ENCODE results near the gene SLC8A3. TPM values are rescaled to one million over a fixed set of nuclear protein-coding genes. Genes with fewer than 3 reads are reported as not detected.

SLC8A3 gene
- total RNA-seq, 1 experiment from 2014 or later = not detected

DNA sequence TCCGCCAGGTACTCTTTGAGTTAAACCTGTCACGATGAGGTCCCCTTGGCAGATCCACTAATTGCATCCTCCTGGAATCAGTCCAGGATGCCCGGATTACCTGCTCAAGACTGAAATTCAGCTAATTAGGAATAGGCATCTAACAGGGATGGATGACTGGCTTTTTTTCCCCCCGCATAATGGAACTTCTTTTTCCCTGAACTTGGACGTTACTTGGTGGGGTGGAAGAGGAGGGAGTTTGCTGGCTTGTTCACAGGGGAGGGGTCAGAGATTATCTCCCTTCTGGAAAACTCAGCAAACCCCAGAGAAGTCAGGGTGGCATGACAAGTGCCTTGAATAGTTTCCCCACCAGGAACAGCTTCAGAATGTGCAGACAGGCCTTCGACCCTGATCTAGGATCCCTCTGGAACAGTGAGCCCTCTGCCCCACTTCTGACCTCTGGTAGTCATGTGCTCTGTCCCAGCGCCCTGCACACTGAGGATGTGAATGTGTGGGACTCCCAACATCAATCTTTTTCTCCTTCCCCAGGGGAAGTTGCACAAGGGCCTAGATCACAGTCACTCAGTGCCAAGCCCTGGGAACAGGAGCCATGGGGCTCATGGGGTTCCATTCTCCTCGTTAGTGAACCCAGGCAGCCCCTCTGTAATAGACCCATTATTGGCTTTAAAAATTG is 167.1 kb downstream of the SLC8A3 start:
- DNase-seq (ENCODE audit: low read depth, low spot score) = no peak
- in situ Hi-C loops (cut with HindIII; ENCODE audit: low pct_unique_long_range_greater_than_20kb, low sequenced_read_pairs) = no loop called here

DNA sequence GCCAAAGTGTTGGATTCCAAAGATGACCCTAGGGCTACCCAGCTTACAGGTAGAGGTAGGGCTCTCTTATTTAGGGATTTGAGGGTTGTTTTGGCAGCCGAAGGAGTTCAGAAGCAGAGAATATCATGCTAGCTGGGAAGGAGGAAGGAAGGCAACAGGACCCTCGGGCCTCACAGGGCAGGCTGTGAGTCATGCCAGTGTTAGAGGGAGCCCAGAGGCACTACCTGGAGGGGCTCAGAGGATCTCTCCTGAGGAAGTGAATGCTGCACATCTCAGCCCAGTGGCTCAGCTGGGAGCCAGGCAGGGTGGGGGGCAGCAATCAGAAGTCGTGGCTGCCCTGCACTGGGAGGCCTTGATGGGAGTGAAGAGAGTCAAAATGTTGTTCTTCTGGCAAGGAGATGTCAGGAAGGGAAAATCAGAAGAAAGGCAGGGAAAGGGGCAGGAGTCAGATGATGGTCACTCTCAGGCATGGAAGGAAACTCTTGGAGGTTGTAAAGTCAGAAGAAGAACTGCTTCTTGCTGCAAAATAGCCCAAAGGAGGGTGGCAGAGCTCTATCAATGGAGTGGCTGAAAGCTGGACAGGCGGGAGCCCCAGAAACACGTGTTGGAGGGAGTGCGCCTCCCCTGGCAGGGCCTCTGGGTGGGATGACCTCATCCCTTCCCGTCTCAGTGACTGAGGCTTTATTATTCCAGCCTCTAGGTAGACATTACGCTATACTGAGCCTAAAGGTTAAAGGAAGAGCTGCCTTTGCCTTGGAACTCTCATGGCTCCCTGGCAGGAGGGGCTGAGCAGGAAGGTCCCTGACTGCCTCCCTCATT is 168.2 kb downstream of the SLC8A3 start:
- peak; percentile 21 for DNase-seq (ENCODE audit: low read depth, low spot score)
- in situ Hi-C loops (cut with HindIII; ENCODE audit: low pct_unique_long_range_greater_than_20kb, low sequenced_read_pairs) = no loop called here

DNA sequence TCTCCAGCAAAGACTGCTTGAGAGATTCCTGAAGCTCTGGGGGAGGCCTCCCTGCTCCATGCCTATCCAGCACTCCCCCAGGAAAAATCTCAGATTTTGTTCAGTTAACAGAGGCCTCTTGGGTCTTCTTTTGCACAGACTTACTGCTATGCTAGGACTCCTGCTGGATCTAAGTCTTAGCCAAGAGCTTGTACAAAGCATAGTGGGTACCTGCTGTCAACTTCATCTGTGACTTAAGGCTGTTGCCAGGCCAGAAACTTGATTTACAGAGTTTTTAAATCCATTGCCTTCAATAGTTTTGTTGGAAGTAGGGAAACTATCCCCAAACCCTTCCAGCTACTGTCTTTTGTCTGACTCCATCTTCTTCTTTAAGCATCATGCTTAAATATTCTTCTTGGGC is 169.1 kb downstream of the SLC8A3 start:
- in situ Hi-C loops (cut with HindIII; ENCODE audit: low pct_unique_long_range_greater_than_20kb, low sequenced_read_pairs) = no loop called here
- DNase-seq (ENCODE audit: low read depth, low spot score) = no peak

DNA sequence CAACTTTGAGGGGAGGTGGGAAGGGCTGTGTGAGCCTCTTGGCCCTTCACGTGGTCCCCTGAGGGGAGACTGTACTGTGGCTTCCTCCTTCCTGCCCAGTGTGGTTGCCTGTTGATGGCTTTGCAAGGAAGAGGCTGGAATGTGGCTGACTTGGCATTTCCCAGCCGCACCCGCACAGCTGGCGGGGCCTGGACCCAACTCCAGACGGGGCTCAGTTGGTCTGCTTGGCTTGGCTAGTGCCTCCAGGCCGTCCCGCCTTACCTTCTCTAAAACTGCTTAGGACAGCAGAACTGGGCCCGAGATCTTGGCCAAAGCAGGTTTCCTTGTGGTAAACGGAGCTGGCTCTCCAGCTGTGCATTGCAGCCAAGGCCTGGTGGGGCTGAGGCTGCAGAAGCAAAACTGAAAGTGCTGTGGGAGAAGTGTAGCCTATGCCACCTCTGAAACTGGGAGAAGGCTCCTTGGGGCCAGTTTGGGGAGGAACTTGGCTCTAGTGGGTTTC is 170.0 kb downstream of the SLC8A3 start:
- in situ Hi-C loops (cut with HindIII; ENCODE audit: low pct_unique_long_range_greater_than_20kb, low sequenced_read_pairs) = no loop called here
- no peak for DNase-seq (ENCODE audit: low read depth, low spot score)

DNA sequence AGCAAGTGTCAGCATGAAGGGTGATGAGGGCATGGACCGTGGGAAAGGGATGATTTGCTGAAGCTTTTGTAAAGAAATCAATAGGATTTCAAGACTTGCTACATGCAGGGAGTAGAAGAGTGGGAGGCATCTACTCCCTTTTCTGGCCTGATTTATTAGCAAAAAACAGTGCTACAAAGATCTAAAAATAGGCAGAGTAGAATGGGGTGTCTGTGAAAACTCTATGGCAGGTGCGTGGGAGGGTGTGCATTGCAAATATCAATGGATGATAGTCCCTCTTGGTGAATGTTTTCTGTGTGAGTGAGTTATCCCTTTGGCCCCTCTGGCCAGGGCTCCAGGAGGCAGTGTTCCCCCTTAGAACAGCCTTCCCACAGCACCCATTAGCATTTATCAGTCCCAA is 170.5 kb downstream of the SLC8A3 start:
- DNase-seq (ENCODE audit: low read depth, low spot score) = no peak
- in situ Hi-C loops (cut with HindIII; ENCODE audit: low pct_unique_long_range_greater_than_20kb, low sequenced_read_pairs) = no loop called here

DNA sequence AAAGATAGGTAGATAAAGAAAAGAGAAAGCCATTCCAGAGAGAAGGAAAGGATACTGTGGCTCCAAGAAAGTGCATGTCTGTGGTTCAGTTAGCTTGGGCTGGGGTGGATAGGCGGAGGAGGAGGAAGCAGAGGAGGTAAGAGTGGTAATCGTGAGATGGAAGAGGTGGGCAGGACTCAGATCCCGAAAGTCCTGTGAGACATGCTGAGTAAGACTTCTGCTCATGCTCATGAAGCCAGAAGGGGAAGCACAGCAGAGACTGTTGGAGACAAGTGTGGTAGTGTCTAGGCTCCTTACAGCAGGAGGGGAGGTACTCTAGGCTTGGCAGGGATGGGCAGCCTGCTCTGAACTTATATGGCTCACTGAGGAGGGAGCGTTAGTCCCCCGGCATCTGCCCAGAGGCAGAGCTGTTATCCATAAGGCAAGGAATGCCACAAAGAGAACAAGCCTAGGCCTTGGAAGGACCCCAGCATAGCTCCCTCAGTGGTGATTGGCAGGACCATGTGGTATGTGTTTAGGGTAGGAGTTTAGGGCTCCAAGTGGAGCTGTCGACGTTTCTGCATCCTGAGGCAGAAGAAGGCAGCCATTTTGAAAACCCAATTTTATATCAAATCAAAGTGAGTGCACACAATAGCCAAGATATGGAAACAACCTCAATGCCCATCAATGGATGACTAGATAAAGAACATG is 174.2 kb downstream of the SLC8A3 start:
- in situ Hi-C loops (cut with HindIII; ENCODE audit: low pct_unique_long_range_greater_than_20kb, low sequenced_read_pairs) = no loop called here

DNA sequence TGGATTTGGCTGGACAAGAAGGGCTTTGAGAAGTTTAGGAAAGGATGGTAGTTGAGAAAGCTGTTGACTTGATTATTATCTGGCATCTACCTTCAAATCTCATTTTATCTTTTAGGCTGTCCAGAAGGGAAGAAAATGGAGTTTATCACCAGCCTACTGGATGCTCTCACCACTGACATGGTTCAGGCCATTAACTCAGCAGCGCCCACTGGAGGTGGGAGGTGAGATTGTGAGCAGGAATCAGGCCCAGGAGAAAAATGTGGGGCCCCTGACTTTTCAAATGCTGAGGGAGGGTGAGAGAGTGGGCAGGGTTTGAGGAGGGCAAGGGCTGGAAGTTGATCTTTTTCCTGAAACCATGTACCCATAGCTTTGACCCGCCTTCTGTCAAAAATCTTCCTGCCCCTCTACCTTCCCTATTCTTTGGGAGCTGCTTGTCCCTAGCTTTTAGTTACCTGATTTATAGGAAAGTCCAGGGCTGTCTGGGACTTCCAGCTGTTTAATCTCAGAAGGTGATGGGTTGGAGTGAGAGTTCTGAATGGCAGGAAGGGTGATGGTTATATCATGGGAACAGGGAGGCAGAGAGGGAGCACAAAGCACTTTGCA is 175.4 kb downstream of the SLC8A3 start:
- peak; percentile 68 for DNase-seq (ENCODE audit: low read depth, low spot score)
- in situ Hi-C loops (cut with HindIII; ENCODE audit: low pct_unique_long_range_greater_than_20kb, low sequenced_read_pairs) = no loop called here

More for the DNA sequence above, 174.2 kb downstream of the SLC8A3 start:
- DNase-seq (ENCODE audit: low read depth, low spot score) = no peak

DNA sequence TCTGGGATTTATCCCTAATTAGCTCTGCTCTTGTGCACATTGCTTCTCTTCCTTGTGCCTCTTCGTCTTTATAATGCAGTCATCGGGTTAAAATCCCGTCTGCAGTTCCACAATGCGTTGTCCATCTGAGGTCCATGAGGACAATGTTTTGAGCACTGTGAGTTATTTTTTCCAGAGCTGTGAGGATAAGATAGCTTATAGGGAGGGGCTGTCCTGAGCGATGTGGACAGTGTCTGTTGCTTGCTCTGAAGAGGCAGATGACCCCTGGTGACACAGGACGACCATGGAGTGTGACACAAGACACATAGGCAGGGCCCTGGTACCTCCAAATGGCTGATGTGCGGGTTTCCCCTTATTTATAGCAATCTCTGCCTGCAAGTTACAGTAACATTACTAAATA is 177.0 kb downstream of the SLC8A3 start:
- in situ Hi-C loops (cut with HindIII; ENCODE audit: low pct_unique_long_range_greater_than_20kb, low sequenced_read_pairs) = no loop called here
- DNase-seq (ENCODE audit: low read depth, low spot score) = no peak

DNA sequence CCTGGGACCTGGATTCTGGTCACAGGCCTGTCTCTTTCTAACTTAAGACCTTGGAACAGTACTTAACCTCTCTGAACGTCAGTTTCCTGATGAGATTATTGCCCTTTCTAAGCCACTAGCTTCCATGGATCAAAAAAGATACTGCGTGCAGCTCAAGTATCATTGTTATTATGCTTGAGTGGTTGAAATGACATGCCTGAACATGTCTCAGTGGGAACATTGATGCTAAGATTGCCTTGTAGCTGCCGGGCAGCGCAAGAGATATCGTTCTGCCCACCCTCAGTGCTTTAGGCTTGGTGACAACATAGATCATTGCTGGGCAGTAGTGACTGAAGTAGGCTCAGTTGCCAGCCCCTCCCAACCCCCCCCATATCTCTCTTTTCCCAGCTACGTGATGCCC is 177.7 kb downstream of the SLC8A3 start:
- DNase-seq (ENCODE audit: low read depth, low spot score) = no peak
- in situ Hi-C loops (cut with HindIII; ENCODE audit: low pct_unique_long_range_greater_than_20kb, low sequenced_read_pairs) = no loop called here

DNA sequence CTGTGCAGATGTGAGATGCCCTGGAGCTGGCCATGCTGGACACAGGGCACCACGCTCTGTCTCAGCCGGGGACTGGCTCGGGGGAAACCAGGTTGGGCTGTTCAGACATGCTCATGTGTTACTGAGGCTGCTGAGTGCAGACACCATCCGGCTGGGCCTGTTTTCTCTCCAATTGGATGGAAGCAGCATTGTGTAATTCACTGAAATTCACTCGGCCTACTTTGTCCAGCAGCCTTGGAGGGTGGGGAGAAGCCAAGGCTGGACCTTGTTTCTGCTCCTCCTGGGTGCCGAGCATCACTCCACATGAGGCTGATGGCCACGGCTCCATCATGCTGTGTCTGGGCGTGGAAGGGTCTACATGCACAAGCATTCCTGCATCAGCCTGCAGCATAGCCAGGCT is 178.8 kb downstream of the SLC8A3 start:
- in situ Hi-C loops (cut with HindIII; ENCODE audit: low pct_unique_long_range_greater_than_20kb, low sequenced_read_pairs) = no loop called here
- DNase-seq (ENCODE audit: low read depth, low spot score) = no peak

DNA sequence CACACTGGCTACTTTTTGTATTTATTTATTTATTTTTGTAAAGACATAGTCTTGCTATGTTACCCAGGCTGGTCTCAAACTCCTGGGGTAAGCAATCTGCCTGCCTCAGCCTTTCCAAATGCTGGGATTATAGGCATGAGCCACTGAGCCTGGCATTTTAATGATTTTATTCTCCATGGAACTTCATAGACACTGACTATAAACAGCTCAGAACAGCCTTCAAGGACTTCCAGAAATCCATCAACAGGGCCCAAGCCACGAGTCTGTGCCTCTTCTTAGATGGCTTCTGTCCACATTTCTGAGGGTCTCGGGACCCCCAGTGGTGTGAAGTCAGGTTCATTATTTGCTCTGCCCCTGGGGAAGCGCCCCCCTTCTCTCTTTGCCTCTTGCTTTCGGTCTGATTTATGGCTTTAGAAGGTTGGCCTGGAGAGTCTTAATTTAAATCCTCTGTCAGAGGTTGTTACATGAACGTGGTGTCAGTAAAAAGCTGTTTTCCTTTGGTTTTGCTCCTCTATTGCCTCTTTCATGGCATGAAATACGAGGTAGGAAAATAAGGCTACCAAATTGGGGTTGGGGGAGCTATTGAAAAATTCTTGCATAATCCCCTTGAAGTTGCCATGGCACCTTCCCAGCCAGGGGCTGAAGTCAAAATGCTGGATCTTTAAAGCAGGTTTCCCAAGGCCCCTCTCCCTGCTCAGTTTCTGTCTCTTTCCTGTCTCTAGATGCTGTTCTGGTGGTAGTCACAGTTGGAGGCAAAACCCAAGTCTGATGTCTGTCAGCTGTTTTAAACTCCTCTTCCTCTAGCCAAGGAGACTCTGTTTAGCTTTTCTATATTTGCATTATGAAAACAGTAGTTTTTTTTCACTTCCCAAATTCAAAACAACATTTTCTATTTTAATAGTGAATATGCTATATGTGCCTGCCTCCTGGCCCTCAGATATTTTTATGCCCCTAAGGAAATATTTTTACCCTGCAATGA is 180.2 kb downstream of the SLC8A3 start:
- in situ Hi-C loops (cut with HindIII; ENCODE audit: low pct_unique_long_range_greater_than_20kb, low sequenced_read_pairs) = no loop called here
- no peak for DNase-seq (ENCODE audit: low read depth, low spot score)

DNA sequence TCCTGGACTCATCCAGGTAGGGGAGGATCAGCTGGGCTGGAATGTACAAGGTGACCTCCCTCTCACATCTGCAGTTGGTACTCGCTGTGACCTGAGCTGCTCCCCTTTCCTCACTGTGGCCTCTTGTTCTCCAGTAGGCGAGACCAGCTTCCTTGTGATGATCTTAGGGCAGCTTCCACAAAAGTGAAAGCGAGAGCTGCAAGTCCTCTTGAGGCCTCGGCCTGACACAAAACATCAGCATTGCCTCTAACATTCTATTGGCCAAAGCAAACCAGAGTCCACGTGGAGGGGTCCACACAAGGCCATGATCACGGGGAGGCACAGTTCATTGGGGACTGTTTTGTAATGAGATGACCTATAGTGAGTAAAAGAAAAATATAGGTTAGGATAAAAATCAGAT is 182.1 kb downstream of the SLC8A3 start:
- in situ Hi-C loops (cut with HindIII; ENCODE audit: low pct_unique_long_range_greater_than_20kb, low sequenced_read_pairs) = no loop called here
- DNase-seq (ENCODE audit: low read depth, low spot score) = no peak

DNA sequence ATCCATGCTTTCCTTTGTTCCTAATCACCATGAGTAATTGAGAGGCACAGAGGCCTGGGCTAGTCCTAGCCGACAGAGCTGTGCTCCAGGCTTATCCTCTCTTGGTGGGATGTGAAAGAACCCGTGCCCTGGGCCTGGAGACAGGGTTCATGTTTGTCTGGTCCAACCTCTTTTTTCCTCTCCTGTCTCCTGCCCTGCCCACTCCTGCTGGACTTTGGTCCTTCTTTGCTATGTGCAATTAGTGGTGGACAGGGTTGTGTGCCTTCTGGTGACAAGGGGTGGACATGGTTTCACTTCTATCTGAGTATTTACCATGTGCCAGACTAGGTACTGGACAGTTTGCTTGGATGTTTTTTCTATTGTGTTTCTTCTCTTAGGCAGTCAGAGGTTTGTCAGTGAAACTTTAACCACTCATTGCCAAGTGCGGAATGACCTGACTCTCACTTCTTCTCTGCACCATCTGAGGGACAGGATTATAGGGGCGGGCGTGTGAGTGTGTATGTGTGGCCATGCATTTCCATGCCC is 183.4 kb downstream of the SLC8A3 start:
- in situ Hi-C loops (cut with HindIII; ENCODE audit: low pct_unique_long_range_greater_than_20kb, low sequenced_read_pairs) = no loop called here
- no peak for DNase-seq (ENCODE audit: low read depth, low spot score)

DNA sequence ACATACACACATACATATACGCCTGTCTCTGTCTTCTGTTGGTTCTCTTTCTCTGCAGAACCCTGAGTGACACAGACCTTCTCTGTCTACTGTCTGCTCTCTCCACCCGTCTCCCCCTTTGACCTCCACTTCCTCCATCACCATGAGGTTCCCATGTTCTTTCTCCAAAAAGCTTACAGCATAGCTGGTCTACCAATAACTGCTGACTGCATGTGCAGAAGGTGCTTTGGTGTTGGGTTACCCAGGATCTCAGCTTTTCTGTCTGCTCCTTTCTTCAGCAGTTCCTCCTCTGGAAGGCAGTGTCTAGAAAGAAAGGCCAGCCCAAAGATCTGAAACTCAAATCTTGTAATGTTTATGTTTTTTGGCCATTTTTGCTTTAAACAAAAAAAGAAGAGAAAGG is 184.0 kb downstream of the SLC8A3 start:
- in situ Hi-C loops (cut with HindIII; ENCODE audit: low pct_unique_long_range_greater_than_20kb, low sequenced_read_pairs) = no loop called here

DNA sequence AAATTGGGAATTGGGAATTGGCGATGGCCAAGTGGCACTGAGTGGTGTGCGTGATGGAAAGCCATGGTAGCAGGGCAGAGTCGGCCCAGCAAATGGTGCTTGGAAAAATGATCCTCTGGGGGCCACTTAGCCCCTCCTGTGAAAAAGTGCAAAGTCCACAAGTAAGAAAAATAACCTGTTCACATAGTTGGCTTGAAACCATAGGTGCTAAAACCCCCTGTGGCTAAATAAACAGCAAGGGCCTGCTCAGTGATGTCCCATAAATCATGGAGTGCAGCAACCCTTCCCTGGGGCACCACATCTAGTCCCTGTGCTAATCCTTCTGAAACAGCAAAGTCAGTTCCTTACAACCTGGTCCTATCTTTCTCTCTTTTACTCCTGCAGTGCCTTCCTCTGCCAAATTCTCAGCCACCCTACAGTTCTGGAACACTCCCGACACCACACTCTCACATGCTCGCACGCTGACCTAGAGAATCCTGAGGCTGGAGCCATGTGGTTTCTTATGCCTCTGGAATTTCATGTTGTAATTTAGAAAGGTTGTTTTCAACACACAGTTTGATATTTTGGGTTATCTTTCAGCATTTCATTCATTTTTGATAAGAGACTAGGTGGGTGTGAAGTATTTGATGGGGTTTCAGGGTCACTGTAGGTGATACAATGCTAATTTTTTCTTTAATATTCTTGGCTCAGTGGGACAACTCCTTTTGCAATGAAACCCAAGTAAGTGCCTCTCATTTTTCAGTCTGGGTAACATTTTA is 186.0 kb downstream of the SLC8A3 start:
- in situ Hi-C loops (cut with HindIII; ENCODE audit: low pct_unique_long_range_greater_than_20kb, low sequenced_read_pairs) = no loop called here
- DNase-seq (ENCODE audit: low read depth, low spot score) = no peak

More for the DNA sequence above, 184.0 kb downstream of the SLC8A3 start:
- no peak for DNase-seq (ENCODE audit: low read depth, low spot score)

DNA sequence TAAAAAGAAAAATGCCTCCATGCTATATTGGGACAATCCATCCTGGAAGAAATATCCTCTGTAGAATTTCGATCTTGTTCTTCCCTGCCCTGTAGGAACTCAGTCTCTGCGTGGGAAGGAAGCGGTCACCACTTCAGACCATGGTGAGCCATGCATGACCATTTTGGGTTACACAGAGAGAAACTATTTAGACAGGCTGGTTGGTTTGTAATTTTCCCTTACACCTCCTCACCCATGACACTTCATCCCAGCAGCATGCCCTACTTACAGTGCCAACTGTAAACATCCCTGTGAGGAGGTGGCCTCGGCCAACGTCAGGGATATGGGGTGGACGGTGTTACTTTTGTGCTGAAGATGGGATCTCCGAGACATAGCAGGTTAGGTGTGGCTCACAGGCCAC is 188.2 kb downstream of the SLC8A3 start:
- no peak for DNase-seq (ENCODE audit: low read depth, low spot score)
- in situ Hi-C loops (cut with HindIII; ENCODE audit: low pct_unique_long_range_greater_than_20kb, low sequenced_read_pairs) = no loop called here

All from SK-MEL-5 (cell line).